CD4-positive, alpha-beta T cell treated with Interferon gamma for 1 hour (primary cell): ENCODE measurements around the gene SIRT7.
"Not testable (repeated sequence)": the region's sequence is repeated elsewhere in the genome, so short reads cannot be mapped to it uniquely, and the experiment has no call there.

Experiments
- DNase-seq: peaks from one replicate; pipeline ENCODE4 v3.0.0-alpha.2; 2020

Gene SIRT7

DNA sequence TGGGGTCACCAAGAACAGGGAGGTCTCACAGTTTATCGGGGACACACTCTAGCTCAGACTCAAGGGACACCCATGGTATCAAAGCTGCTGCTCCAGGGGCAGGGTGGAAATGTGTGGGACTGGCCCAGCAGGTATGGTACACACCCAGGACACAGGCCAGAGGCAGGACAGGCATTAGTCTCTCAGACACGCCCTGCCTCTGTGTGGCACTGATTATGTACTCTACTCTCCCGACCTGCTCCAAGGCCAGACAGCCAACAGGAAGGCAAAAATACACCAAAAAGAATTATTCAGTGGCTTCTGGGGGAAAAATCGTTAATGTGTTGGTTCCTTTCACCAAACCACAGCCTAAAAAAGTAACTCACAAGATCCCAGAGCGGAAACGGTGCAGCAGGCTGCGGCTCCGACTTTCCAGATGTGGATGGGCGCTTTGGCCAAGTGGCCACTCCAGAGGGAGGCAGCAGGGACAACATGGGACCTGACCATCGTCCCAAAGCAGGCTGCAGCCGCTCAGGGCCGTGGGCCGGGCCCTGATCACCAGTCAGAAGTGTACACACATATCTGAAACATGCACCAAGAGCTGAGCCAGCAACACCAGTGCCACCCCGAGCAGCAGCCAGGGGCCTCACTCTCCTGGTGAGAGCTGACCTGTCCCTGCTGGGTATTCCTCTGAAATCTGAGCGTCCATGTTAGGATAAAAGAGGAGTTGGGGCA, 1.0 kb upstream of the SIRT7 start:
- no peak for DNase-seq

DNA sequence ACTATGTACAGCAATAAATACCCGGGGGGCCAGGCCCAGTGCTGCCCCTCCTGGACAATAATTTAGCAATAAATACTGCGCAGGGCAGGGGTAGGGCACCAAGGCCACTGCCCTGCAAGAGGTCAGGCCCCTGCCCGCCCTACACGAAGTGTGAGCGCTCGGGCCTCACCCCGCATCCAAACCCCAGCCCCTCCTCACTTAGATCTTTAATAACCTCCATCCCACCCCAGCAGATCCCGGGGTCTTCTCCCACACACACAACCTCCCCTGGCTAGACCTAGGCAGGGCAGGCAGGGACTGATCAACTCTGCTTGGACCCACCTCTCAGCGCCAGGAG, 325 bp upstream of the SIRT7 start:
- not testable (repeated sequence) for DNase-seq

GRCh38 chr17:81916234-81917001, 1.6 kb downstream of the SIRT7 start:
- DNase-seq, result no peak

DNA sequence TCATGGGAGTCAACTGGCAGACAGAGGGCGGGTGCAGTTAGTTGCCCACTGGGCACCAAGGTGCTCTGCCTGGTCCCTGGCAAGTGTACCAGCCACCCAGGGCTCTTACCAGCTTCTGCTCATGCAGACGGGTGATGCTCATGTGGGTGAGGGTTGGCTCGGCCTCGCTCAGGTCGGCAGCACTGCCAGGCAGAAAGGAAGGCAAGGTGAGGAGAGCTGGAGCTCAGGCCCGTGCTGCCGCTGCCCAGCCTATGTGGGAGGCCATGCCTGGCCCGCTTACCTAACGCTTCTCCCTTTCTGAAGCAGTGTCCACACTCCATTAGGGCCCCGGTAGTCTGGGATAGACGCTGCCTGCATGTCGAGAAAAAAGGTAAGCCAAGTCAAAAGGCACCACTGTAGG, 2.6 kb downstream of the SIRT7 start:
- DNase-seq, result no peak

DNA sequence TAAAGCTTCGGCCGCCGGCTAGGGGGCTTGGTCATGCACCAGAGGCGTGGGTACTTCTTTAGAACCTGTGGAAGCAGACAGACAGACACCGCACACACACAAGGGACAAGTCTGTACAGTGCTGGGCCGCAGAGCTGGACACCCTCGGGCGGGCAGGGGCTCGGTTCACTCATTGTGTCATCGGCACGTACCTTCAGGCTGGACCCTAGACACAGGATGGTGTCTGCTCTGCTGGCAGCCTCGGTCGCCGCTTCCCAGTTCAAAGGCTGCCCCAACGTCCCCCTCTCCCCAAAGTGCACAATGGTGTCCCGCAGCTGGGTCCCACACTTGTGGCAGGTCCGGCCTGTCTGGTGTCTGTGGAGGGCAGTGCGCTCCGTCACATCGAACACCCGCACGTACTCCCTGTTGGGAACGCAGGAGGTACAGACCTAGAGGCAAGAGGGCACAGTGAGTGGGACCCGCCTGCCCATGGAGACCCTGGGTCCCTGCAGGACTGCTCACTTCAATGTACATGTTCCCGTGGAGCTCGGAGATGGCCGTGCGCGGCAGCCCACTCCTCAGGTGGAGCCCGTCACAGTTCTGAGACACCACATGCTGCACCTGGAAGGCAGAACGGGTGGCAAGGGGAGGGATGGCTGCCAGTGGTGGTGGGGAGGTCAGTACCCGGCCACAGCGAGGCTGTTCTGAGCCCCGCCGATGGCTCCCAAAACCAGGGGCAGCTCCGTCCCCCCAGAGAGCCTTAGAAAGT, 3.7 kb downstream of the SIRT7 start:
- DNase-seq, result no peak

GRCh38 chr17:81913394-81914102, 4.4 kb downstream of the SIRT7 start:
- no peak for DNase-seq

GRCh38 chr17:81912441-81913309, 5.3 kb downstream of the SIRT7 start:
- no peak for DNase-seq

- no peak for DNase-seq
These were observed 6.0 kb downstream of the SIRT7 start for GRCh38 chr17:81911969-81912368.

DNA sequence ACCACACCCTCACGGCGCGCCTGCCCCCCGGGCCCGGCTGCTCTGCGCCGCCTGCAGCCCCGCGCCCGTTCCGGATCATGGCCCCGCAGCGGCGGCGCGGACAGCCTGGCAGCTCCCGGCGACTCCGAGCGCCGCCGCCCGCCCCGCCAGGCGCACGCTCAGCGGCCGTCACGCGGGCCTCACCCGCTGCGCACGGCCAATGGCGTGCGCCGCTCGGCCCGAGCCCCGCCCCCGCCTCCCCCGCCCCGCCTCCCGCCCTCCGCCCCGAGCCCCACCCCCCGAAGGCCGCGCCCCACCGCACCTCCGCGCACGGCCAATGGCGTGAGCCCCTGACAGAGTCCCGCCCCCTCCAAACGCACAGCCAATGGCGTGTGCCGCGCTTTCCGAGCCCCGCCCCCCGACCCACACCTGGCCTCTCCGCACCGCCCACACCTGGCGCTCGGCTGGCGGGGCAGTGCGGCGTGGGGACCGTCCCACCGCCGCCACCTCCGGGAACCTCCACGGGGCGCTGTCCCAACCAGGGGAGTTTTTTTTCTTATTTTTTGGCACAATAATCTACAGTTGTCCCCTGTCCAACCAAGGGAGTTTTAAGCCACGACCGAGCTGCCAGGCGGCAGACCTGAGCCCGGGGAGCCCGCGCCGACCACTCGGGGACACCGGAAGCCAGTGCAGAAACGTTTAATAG, 6.6 kb downstream of the SIRT7 start, which contains the start of gene PCYT2:
Gene PCYT2 (minus strand): TSS at position 123 of the 685 bp plus-strand sequence. CDS start 44 bp downstream, at position 79.
- peak; percentile 91 for DNase-seq

- no peak for DNase-seq
These were observed 7.1 kb downstream of the SIRT7 start for GRCh38 chr17:81910840-81911276.

- DNase-seq, result no peak
These were observed 7.8 kb downstream of the SIRT7 start for GRCh38 chr17:81909966-81910839.

DNA sequence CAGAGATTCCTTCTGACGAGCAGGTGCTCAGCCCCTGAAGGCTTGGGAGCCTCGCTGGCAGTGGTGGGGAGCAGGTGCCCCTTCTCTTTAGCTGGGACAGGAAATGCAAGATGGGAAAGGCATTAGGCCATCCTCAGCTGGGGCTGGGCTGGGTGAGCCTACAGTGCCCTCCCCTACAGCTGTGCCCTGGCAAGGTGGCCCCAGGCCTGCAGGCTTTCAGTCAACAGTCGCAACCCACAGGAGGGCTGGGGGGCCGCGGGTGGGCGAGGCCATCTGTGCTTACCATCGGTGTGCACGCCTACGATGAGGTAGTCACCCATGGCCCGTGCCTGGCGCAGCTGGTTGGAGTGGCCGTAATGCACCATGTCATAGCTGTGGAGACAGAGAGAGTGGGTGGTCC, 8.7 kb downstream of the SIRT7 start:
- no peak for DNase-seq

GRCh38 chr17:81908793-81909192, 9.2 kb downstream of the SIRT7 start:
- no peak for DNase-seq

- DNase-seq, result no peak
These were observed 10.5 kb downstream of the SIRT7 start for GRCh38 chr17:81907219-81908145.

DNA sequence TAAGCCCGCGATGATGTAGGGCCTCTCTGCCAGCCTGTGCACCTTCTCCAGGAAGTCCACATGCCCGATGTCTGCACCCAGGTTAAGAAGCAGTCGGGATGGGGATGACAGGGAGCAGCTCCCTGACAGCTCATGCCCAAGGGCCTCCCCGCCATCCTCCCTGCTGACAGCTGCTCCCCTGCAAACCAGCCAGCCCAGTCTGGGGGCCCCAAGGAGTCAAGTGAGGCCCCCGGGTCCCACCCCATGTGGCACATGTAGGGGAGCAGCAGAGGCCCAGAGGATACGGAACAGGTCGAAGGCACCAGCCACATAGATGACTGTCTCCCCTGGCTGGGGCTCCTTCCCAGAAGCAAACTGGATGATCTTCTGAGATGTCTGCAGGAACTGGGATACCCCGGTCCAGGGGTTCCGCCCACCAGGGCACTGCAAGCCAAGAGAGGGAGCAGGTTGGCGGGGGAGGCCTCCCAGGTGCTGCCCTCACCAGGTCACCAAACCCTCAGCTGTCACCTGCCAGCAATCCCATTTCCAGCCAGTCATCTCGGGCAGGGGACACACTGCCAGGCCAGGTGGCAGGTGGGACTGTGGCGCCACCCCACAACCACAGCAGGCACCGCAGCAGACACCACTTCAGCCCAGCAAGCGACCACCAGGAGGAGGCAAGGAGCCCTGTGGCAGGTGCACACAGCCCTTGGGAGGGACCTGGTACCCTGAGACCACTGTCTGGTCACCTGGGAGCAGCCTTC, 11.3 kb downstream of the SIRT7 start:
- DNase-seq, result no peak

DNA sequence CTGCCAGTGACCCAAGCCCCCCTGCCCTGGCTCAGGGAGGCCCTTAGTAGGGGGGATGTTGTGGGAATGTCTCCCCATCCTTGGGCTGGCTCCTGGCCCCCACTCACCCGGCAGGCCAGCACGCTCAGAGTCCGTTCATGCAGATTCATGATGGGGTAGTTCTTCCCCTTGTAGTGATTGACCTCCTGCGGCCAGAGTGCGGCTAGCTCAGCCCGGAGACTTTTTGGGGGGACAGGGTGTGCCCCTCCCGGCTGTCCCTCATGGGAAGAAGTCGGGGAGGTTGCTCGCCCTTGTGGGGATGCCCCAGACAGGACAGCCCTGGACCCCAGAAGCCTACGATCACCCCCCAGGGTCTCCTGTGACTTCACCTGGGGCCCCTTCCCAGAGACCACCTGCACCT, 12.0 kb downstream of the SIRT7 start:
- no peak for DNase-seq

DNA sequence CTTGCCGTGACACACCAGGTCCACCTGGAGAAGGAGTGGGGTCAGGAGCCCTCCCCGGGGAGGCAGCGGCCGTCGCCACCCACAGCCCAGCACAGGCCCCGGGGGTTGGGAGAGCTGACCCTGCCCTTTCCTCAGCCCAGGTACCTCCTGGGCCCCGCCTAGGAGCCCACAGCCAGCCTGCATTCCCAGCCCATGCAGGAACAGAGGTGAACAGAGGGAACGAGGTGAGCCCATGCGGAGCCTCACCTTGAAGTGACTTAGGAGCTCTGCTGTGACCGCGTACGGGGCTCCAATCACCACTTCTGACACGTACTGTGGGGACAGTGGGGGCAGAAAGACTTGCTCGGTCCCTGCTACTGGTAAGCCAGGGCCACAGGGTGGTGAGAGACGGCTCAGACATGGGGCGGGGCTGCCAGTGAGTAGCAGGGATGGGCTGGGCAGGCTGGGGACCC, 12.5 kb downstream of the SIRT7 start:
- no peak for DNase-seq
